Muscle layer of duodenum (tissue), 2 donors: Measurements from ENCODE around the gene CCT6A.
A peak's percentile ranks its signal among the peaks of the same experiment; 100 is the strongest.
"Not testable (repeated sequence)": the region's sequence is repeated elsewhere in the genome, so short reads cannot be mapped to it uniquely, and the experiment has no call there.

Source experiments
- H3K27ac ChIP-seq: one replicate; pipeline ENCODE4 v1.7.0; 2013; ENCODE audit warnings: mild to moderate bottlenecking, low read length
- H3K27me3 ChIP-seq: one replicate; pipeline ENCODE4 v1.7.0; 2013; ENCODE audit warnings: low read depth, mild to moderate bottlenecking, control low read depth, low read length
- H3K36me3 ChIP-seq, 2 donors: one replicate each; pipeline ENCODE4 v1.7.0; 2013; ENCODE audit warnings: low read length in 2 of 2, control low read depth in 1 of 2, mild to moderate bottlenecking in 1 of 2; ENCODE audit not compliant: insufficient read depth in 2 of 2, control insufficient read depth in 1 of 2
- H3K4me1 ChIP-seq, 2 donors: one replicate each; pipeline ENCODE4 v1.7.0; 2013; ENCODE audit warnings: low read length in 2 of 2, mild to moderate bottlenecking in 2 of 2, control low read depth in 1 of 2, moderate library complexity in 1 of 2; ENCODE audit not compliant: insufficient read depth in 2 of 2, control insufficient read depth in 1 of 2
- H3K4me3 ChIP-seq, 2 donors: one replicate each; pipeline ENCODE4 v1.7.0; 2013; ENCODE audit warnings: low read length in 2 of 2, low read depth in 1 of 2, mild to moderate bottlenecking in 1 of 2
- H3K9me3 ChIP-seq, 2 donors: one replicate each; pipeline ENCODE4 v1.7.0; 2013; ENCODE audit warnings: low read length in 2 of 2, control low read depth in 1 of 2, mild to moderate bottlenecking in 1 of 2; ENCODE audit not compliant: control insufficient read depth in 1 of 2
- donor health status: healthy.

The CCT6A gene

GRCh38 chr7:56053993-56054392 lies 2.4 kb downstream of the CCT6A start:
- H3K9me3 ChIP-seq, result no peaks in the 10 kb centered on the region
- peaks cover 4 to 17% of the 10 kb centered on the region in 2 donors for H3K4me1 ChIP-seq
- no peaks in the 10 kb centered on the region for H3K27me3 ChIP-seq
- peaks cover 21 to 51% of the 10 kb centered on the region in 2 donors for H3K36me3 ChIP-seq
- no peak overlapping the region for H3K4me3 ChIP-seq
- no peak overlapping the region for H3K27ac ChIP-seq

GRCh38 chr7:56062382-56062781 lies 10.8 kb downstream of the CCT6A start:
- Histone ChIP-seq H3K4me1 (peaks cover 0 to 14% of the 10 kb centered on the region in 2 donors), H3K9me3 (no peaks in the 10 kb centered on the region), H3K27me3 (no peaks in the 10 kb centered on the region), H3K4me3 (no peak overlapping the region), H3K27ac (no peak overlapping the region), H3K36me3 (peaks cover 34 to 49% of the 10 kb centered on the region in 2 donors)

DNA sequence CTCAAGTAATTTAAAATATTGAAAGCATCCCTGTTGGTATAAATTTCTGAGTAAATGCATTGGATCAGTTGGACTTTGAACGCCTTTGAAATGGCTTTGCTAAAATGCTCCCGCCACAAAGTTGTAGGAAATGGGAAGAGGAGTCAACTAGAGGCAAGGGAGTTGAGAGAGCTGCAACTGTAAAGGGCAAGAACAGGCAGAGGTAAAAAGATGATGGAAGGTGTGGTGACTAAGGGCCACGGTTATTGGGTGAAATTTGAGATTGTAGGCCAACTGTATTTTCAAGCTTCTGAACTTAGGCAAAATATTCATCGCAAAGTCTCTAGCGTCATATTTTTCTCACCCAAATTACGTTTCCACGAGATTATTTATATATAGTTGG lies 11.9 kb downstream of the CCT6A start:
- Histone ChIP-seq H3K9me3 (no peaks in the 10 kb centered on the region), H3K4me1 (peaks cover 0 to 14% of the 10 kb centered on the region in 2 donors), H3K27me3 (no peaks in the 10 kb centered on the region), H3K27ac (peak overlapping the region; percentile 78), H3K4me3 (peak overlapping the region; percentile 66 to 81), H3K36me3 (peaks cover 27 to 40% of the 10 kb centered on the region in 2 donors)

DNA sequence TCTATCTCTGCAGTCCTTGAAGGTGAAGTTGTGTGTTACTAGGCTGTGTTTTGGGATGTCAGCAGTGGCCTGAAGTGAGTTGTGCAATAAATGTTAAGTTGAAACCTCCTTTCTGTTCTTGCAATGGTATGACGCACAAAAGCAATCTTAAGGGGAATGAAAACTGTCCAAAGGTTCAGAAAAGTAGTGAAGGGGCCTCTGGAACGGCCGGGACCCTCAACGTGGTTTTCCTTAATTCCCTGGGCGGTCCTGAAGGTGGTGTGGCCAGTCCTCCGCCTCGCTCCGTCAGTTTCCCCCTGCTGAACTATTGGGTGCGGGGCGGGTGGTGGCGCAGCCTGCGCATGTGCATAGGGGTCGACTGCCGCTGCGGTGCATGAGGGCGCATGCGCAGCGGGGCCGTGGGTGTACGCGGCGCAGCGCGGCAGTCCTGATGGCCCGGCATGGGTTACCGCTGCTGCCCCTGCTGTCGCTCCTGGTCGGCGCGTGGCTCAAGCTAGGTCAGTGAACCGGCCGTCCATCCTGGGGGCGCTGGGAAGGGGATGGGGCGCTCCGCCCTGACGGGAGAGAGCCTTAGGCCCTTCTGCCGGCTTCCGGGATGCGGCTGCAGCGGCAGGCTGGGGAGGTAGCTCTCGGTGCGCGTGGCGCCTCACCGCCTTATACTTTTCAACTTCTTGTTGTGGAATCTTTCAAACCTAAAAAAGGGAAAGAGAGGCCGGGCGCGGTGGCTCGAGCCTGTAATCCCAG lies 12.5 kb downstream of the CCT6A start, which contains the start of gene SUMF2:
SUMF2 (plus strand) TSS at position 405 of the 744 bp plus-strand sequence; CDS start at position 431, 26 bp downstream.
- peaks cover 0 to 14% of the 10 kb centered on the region in 2 donors for H3K4me1 ChIP-seq
- H3K27me3 ChIP-seq, result no peaks in the 10 kb centered on the region
- peaks cover 30 to 41% of the 10 kb centered on the region in 2 donors for H3K36me3 ChIP-seq
- H3K27ac ChIP-seq, result peak within 1 kb of the TSS; percentile 78
- no peaks in the 10 kb centered on the region for H3K9me3 ChIP-seq
- H3K4me3 ChIP-seq, result peak within 1 kb of the TSS; percentile 66 to 81

DNA sequence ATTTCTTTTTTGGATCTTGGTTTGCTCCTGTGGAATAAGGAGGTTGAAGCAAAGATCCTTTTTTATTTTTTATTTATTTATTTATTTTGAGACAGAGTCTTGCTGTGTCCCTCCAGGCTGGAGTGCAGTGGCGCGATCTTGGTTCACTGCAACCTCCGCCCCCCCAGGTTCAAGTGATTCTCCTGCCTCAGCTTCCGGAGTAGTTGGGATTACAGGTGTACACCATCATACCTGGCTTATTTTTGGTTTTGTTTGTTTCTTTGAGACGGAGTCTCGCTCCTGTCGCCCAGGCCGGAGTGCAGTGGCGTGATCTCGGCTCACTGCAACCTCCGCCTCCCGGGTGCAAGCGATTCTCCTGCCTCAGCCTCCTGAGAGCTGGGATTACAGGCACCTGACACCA lies 14.8 kb downstream of the CCT6A start:
- H3K27me3 ChIP-seq, H3K27ac ChIP-seq, H3K9me3 ChIP-seq, H3K4me3 ChIP-seq: not testable (repeated sequence)
- Histone ChIP-seq H3K4me1 (peaks cover 0 to 14% of the 10 kb centered on the region in 2 donors), H3K36me3 (peaks cover 20 to 34% of the 10 kb centered on the region in 2 donors)

- Histone ChIP-seq H3K4me1 (peaks cover 4 to 11% of the 10 kb centered on the region in 2 donors), H3K4me3 (no peak overlapping the region), H3K27me3 (no peaks in the 10 kb centered on the region), H3K27ac (no peak overlapping the region), H3K36me3 (peaks cover 5 to 22% of the 10 kb centered on the region in 2 donors), H3K9me3 (no peaks in the 10 kb centered on the region)
Observed at GRCh38 chr7:56074371-56074791, 22.8 kb downstream of the CCT6A start.

GRCh38 chr7:56077681-56078080 lies 26.1 kb downstream of the CCT6A start:
- H3K27ac ChIP-seq, result no peak overlapping the region
- no peak overlapping the region for H3K4me3 ChIP-seq
- H3K36me3 ChIP-seq, result peaks cover 5 to 26% of the 10 kb centered on the region in 2 donors
- no peaks in the 10 kb centered on the region for H3K27me3 ChIP-seq
- H3K9me3 ChIP-seq, result no peaks in the 10 kb centered on the region
- peaks cover 10 to 25% of the 10 kb centered on the region in 2 donors for H3K4me1 ChIP-seq

GRCh38 chr7:56078196-56078595 lies 26.6 kb downstream of the CCT6A start:
- peaks cover 13 to 29% of the 10 kb centered on the region in 2 donors for H3K4me1 ChIP-seq
- H3K36me3 ChIP-seq, result peaks cover 5 to 21% of the 10 kb centered on the region in 2 donors
- H3K4me3 ChIP-seq, result no peak overlapping the region
- no peak overlapping the region for H3K27ac ChIP-seq
- no peaks in the 10 kb centered on the region for H3K27me3 ChIP-seq
- no peaks in the 10 kb centered on the region for H3K9me3 ChIP-seq

DNA sequence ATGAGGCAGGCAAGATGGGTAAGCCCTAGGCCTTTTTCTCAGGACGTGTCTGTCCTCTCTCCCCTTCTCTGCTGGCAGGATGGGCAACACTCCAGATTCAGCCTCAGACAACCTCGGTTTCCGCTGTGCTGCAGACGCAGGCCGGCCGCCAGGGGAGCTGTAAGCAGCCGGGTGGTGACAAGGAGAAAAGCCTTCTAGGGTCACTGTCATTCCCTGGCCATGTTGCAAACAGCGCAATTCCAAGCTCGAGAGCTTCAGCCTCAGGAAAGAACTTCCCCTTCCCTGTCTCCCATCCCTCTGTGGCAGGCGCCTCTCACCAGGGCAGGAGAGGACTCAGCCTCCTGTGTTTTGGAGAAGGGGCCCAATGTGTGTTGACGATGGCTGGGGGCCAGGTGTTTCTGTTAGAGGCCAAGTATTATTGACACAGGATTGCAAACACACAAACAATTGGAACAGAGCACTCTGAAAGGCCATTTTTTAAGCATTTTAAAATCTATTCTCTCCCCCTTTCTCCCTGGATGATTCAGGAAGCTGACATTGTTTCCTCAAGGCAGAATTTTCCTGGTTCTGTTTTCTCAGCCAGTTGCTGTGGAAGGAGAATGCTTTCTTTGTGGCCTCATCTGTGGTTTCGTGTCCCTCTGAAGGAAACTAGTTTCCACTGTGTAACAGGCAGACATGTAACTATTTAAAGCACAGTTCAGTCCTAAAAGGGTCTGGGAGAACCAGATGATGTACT lies 28.1 kb downstream of the CCT6A start:
- Histone ChIP-seq H3K36me3 (peaks cover 5 to 20% of the 10 kb centered on the region in 2 donors), H3K9me3 (no peaks in the 10 kb centered on the region), H3K4me3 (peak overlapping the region in 1 of 2 donors; percentile 2), H3K27ac (peak overlapping the region; percentile 69), H3K27me3 (no peaks in the 10 kb centered on the region), H3K4me1 (peaks cover 16 to 32% of the 10 kb centered on the region in 2 donors)

- peaks cover 16 to 32% of the 10 kb centered on the region in 2 donors for H3K4me1 ChIP-seq
- H3K27ac ChIP-seq, H3K4me3 ChIP-seq, H3K27me3 ChIP-seq, H3K9me3 ChIP-seq: not testable (repeated sequence)
- H3K36me3 ChIP-seq, result peaks cover 5 to 21% of the 10 kb centered on the region in 2 donors
Observed at GRCh38 chr7:56080726-56081435, 29.3 kb downstream of the CCT6A start.
